Stimulated activated CD4-positive, alpha-beta T cell treated with anti-CD3 and anti-CD28 coated beads, Interleukin-15, amount 100 ng/mL, for 1 hour (primary cell): ENCODE results near the gene CDC34.

Experiments used
- DNase-seq, 2 donors: peaks; one replicate each; pipeline ENCODE4 v3.0.0-alpha.2; 2020; ENCODE audit warnings: low read depth in 1 of 2, low spot score in 1 of 2

CDC34 gene

GRCh38 chr19:519449-519865, 12.1 kb upstream of the CDC34 start:
- DNase-seq: no peak

GRCh38 chr19:522726-523125, 8.8 kb upstream of the CDC34 start:
- no peak for DNase-seq

- no peak for DNase-seq
These were observed 7.4 kb upstream of the CDC34 start for GRCh38 chr19:524062-524674.

GRCh38 chr19:525029-525428, 6.5 kb upstream of the CDC34 start:
- DNase-seq: no peak

GRCh38 chr19:525857-526419, 5.6 kb upstream of the CDC34 start:
- DNase-seq: no peak

- DNase-seq: no peak
These were observed 1.2 kb upstream of the CDC34 start for GRCh38 chr19:530134-531008.

- peak; percentile 86 to 91 for DNase-seq
These were observed 379 bp upstream of the CDC34 start for GRCh38 chr19:531009-531752.

- no peak for DNase-seq
These were observed 1.2 kb downstream of the CDC34 start for GRCh38 chr19:532561-533363.

GRCh38 chr19:533364-534058, 2.0 kb downstream of the CDC34 start:
- DNase-seq: no peak

- DNase-seq: no peak
These were observed 2.5 kb downstream of the CDC34 start for GRCh38 chr19:534088-534487.

- no peak for DNase-seq
These were observed 3.7 kb downstream of the CDC34 start for GRCh38 chr19:535017-535835.

GRCh38 chr19:536031-536880, 4.7 kb downstream of the CDC34 start:
- no peak for DNase-seq

- no peak for DNase-seq
These were observed 5.4 kb downstream of the CDC34 start for GRCh38 chr19:536881-537404.

- no peak for DNase-seq
These were observed 7.3 kb downstream of the CDC34 start for GRCh38 chr19:538641-539428.

- DNase-seq: no peak
These were observed 8.0 kb downstream of the CDC34 start for GRCh38 chr19:539429-540030.

- no peak for DNase-seq
These were observed 9.5 kb downstream of the CDC34 start for GRCh38 chr19:540867-541637.
